Type B pancreatic cell (in vitro differentiated cells): ENCODE measurements around the gene SLC45A2. TPM values are rescaled to one million over a fixed set of nuclear protein-coding genes. Genes with fewer than 3 reads are reported as not detected.

Source experiments
- DNase-seq: peaks from one replicate; pipeline ENCODE4 v3.0.0; 2021; ENCODE audit warnings: mixed read lengths; ENCODE audit not compliant: unreplicated experiment; ENCODE audit errors: extremely low spot score
- H3K27ac Mint-ChIP-seq: 2 replicates; pipeline ENCODE4 v1.8.0; 2021; ENCODE audit warnings: mild to moderate bottlenecking, mixed read lengths
- H3K27me3 Mint-ChIP-seq: 2 replicates; pipeline ENCODE4 v1.8.0; 2021; ENCODE audit warnings: mixed read lengths
- H3K36me3 Mint-ChIP-seq: 2 replicates; pipeline ENCODE4 v1.8.0; 2021; ENCODE audit warnings: mixed read lengths
- H3K4me1 Mint-ChIP-seq: one replicate; pipeline ENCODE4 v1.8.0; 2021; ENCODE audit warnings: mixed read lengths; ENCODE audit not compliant: unreplicated experiment
- H3K4me3 Mint-ChIP-seq: 2 replicates; pipeline ENCODE4 v1.8.0; 2021; ENCODE audit warnings: mild to moderate bottlenecking, mixed read lengths
- H3K9me3 Mint-ChIP-seq: 2 replicates; pipeline ENCODE4 v1.8.0; 2021; ENCODE audit warnings: mixed read lengths
- total RNA-seq: library from RNA; stranded (reverse); gene quantifications from 2 replicates; pipeline ENCODE4 v1.2.1, GENCODE V29; 2021; ENCODE audit warnings: low replicate concordance
- TF ChIP-seq, protein P1 (sequence below): fragments of 200-600 bp; sonication (generic); conservative IDR thresholded peaks from 2 replicates; pipeline ENCODE4 v1.5.0; 2021; ENCODE audit warnings: antibody characterized with exemption, mild to moderate bottlenecking

Gene SLC45A2
- total RNA-seq, 1 donor from 2014 or later: 2.1 TPM

DNA sequence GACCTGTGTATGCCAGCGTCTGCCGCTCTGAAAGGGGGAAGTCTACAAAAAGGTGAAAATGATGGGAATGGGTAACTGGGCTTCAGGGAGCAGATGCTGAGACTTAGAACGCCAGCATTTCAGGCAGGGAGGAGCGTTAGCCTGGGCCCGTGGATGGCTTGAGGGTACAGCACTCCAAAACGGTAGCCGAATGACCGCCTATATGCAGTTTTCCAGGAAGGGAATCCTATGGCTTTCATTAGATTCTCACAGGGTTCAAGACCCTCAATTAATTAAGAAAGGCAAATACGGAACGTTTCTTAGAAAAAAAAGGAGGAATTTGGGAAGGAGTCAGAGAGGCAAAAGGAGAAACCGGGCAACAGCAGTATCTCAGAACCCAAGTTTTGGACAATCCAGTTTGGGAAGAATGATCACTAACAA is 22.7 kb upstream of the SLC45A2 start:
- peaks cover 38% of the 10 kb centered on the region for H3K4me1 Mint-ChIP-seq

GRCh38 chr5:34005681-34006080 is 21.2 kb upstream of the SLC45A2 start:
- Mint-ChIP-seq H3K27me3 (no peaks in the 10 kb centered on the region), H3K9me3 (peaks cover 4% of the 10 kb centered on the region), H3K4me1 (peaks cover 49% of the 10 kb centered on the region), H3K27ac (no peak overlapping the region), H3K4me3 (peak overlapping the region; percentile 69), H3K36me3 (peaks cover 14% of the 10 kb centered on the region)
- no peak for DNase-seq
- TF ChIP-seq, protein P1, sequence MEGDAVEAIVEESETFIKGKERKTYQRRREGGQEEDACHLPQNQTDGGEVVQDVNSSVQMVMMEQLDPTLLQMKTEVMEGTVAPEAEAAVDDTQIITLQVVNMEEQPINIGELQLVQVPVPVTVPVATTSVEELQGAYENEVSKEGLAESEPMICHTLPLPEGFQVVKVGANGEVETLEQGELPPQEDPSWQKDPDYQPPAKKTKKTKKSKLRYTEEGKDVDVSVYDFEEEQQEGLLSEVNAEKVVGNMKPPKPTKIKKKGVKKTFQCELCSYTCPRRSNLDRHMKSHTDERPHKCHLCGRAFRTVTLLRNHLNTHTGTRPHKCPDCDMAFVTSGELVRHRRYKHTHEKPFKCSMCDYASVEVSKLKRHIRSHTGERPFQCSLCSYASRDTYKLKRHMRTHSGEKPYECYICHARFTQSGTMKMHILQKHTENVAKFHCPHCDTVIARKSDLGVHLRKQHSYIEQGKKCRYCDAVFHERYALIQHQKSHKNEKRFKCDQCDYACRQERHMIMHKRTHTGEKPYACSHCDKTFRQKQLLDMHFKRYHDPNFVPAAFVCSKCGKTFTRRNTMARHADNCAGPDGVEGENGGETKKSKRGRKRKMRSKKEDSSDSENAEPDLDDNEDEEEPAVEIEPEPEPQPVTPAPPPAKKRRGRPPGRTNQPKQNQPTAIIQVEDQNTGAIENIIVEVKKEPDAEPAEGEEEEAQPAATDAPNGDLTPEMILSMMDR: no peak

More for the DNA sequence above, 22.7 kb upstream of the SLC45A2 start:
- H3K36me3 Mint-ChIP-seq: peaks cover 11% of the 10 kb centered on the region
- TF ChIP-seq, protein P1: no peak
- peak overlapping the region; percentile 95 for H3K4me3 Mint-ChIP-seq
- H3K9me3 Mint-ChIP-seq: peaks cover 4% of the 10 kb centered on the region
- peak overlapping the region; percentile 95 for H3K27ac Mint-ChIP-seq
- H3K27me3 Mint-ChIP-seq: no peaks in the 10 kb centered on the region
- no peak for DNase-seq

DNA sequence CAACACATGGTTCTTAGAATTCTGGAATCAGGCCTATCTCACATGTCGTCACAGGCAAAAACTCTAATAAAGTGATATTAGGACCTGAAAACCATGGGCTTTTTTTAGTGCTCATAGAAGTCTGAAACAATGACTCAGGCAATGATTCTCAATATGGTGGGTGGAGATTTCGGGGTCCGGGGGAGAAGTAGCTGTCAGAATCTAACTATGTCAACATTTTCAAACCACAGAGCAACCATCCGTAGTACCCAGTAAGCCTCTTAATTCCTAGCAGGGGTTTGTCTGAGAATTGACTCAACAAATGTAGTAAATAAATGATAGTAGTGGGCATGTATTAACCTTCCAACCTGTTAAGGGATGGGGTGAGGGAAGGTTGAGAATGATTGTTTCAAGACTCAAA is 20.7 kb upstream of the SLC45A2 start:
- Mint-ChIP-seq H3K4me1 (peaks cover 44% of the 10 kb centered on the region), H3K4me3 (no peak overlapping the region), H3K27ac (no peak overlapping the region), H3K9me3 (no peaks in the 10 kb centered on the region), H3K36me3 (peaks cover 14% of the 10 kb centered on the region), H3K27me3 (no peaks in the 10 kb centered on the region)
- TF ChIP-seq, protein P1: no peak
- DNase-seq: no peak

GRCh38 chr5:34003941-34004340 is 19.4 kb upstream of the SLC45A2 start:
- Mint-ChIP-seq H3K9me3 (no peaks in the 10 kb centered on the region), H3K27ac (no peak overlapping the region), H3K36me3 (peaks cover 14% of the 10 kb centered on the region), H3K4me3 (no peak overlapping the region), H3K4me1 (peaks cover 33% of the 10 kb centered on the region), H3K27me3 (no peaks in the 10 kb centered on the region)
- TF ChIP-seq, protein P1: no peak
- DNase-seq: no peak

- H3K4me3 Mint-ChIP-seq: no peak overlapping the region
These were observed 18.3 kb upstream of the SLC45A2 start for GRCh38 chr5:34002629-34003328.

More at GRCh38 chr5:34002629-34003328, 18.3 kb upstream of the SLC45A2 start:
- Mint-ChIP-seq H3K36me3 (peaks cover 14% of the 10 kb centered on the region), H3K27ac (peak overlapping the region; percentile 37), H3K9me3 (no peaks in the 10 kb centered on the region), H3K27me3 (no peaks in the 10 kb centered on the region), H3K4me1 (peaks cover 33% of the 10 kb centered on the region)
- TF ChIP-seq, protein P1: no peak
- DNase-seq: no peak
